ENCODE measurements around the gene INPP4A.

DNA sequence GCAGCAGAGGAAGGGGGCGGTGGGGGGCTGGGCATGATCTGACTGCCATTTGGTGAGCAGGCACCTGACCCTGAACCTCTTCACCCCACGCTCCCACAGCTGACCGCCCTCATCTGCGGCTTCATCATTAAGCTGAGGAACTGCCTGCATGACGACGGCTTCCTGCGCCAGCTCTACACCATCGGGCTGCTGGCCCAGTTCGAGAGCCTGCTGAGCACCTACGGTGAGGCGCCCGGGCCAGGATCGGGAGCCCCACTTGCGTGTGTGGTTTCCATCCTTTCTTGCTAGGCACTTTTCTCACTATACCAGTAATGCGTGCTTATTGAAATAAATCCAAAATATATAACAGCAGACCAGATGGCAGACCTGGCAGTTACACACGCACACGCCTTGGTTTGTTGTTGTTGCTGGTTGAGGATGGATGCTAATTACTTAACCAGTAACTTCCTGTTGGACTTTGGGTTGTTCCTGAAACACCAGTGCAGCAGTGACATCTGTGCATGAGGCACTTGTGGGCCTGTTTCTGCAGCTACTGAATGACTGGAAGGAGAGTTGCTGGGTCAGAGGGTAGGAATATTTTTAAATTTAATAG lies 120.0 kb downstream of the INPP4A start:
- no peak for TF ChIP-seq EZH2phosphoT487 (IDR thresholded peaks at IDR 0.05; ENCODE audit: low read depth)
- TF ChIP-seq, protein P1, sequence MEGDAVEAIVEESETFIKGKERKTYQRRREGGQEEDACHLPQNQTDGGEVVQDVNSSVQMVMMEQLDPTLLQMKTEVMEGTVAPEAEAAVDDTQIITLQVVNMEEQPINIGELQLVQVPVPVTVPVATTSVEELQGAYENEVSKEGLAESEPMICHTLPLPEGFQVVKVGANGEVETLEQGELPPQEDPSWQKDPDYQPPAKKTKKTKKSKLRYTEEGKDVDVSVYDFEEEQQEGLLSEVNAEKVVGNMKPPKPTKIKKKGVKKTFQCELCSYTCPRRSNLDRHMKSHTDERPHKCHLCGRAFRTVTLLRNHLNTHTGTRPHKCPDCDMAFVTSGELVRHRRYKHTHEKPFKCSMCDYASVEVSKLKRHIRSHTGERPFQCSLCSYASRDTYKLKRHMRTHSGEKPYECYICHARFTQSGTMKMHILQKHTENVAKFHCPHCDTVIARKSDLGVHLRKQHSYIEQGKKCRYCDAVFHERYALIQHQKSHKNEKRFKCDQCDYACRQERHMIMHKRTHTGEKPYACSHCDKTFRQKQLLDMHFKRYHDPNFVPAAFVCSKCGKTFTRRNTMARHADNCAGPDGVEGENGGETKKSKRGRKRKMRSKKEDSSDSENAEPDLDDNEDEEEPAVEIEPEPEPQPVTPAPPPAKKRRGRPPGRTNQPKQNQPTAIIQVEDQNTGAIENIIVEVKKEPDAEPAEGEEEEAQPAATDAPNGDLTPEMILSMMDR (IDR thresholded peaks at IDR 0.05; ENCODE audit: low read depth, low read length) = no peak

Measured in OCI-LY3 (cell line).